Stimulated activated naive CD4-positive, alpha-beta T cell treated with Interleukin-2 at 50 U/mL for 16 hours (primary cell): ENCODE measurements around the gene MKNK1.
A peak's percentile ranks its signal among the peaks of the same experiment; 100 is the strongest.

Experiments
- DNase-seq: peaks from one replicate; lab custom pipeline; 2025; lab: John Stamatoyannopoulos, UW

The MKNK1 gene

GRCh38 chr1:46618754-46619415 lies 14.8 kb upstream of the MKNK1 start:
- DNase-seq = no peak

- no peak for DNase-seq
Observed at GRCh38 chr1:46617833-46618232, 13.8 kb upstream of the MKNK1 start.

- DNase-seq = no peak
Observed at GRCh38 chr1:46617108-46617800, 13.2 kb upstream of the MKNK1 start.

GRCh38 chr1:46616277-46617107 lies 12.4 kb upstream of the MKNK1 start, which contains the start of gene MOB3C:
TSS of gene MOB3C (minus strand) at chr1:46616811. CDS start at chr1:46613321, 3,490 bp downstream.
- DNase-seq = peak; percentile 75

GRCh38 chr1:46615735-46616134 lies 11.7 kb upstream of the MKNK1 start:
- DNase-seq = no peak

GRCh38 chr1:46615088-46615487 lies 11.0 kb upstream of the MKNK1 start:
- no peak for DNase-seq

- no peak for DNase-seq
Observed at GRCh38 chr1:46614604-46614984, 10.5 kb upstream of the MKNK1 start.

- DNase-seq = peak; percentile 13
Observed at GRCh38 chr1:46613661-46614603, 9.9 kb upstream of the MKNK1 start.

GRCh38 chr1:46612937-46613660 lies 9.0 kb upstream of the MKNK1 start:
- no peak for DNase-seq

- no peak for DNase-seq
Observed at GRCh38 chr1:46611691-46612221, 7.7 kb upstream of the MKNK1 start.

- DNase-seq = no peak
Observed at GRCh38 chr1:46607345-46608130, 3.5 kb upstream of the MKNK1 start.

- DNase-seq = no peak
Observed at GRCh38 chr1:46606255-46606965, 2.3 kb upstream of the MKNK1 start.

- DNase-seq = no peak
Observed at GRCh38 chr1:46605232-46605631, 1.2 kb upstream of the MKNK1 start.

- DNase-seq = no peak
Observed at GRCh38 chr1:46603481-46603857, 599 bp downstream of the MKNK1 start.

GRCh38 chr1:46601257-46602007 lies 2.6 kb downstream of the MKNK1 start:
- no peak for DNase-seq

- DNase-seq = no peak
Observed at GRCh38 chr1:46599059-46599970, 4.8 kb downstream of the MKNK1 start.

- no peak for DNase-seq
Observed at GRCh38 chr1:46596846-46597245, 7.2 kb downstream of the MKNK1 start.
